HG03354 (cell line): ENCODE results near the gene MYORG.
"Not testable (repeated sequence)": the region's sequence is repeated elsewhere in the genome, so short reads cannot be mapped to it uniquely, and the experiment has no call there.

Experiments used
- ATAC-seq: cut with Tn5 transposase; IDR thresholded peaks from one replicate; pipeline ENCODE4 v1.9.1; 2021; ENCODE audit warnings: mild to moderate bottlenecking; ENCODE audit not compliant: unreplicated experiment, poor library complexity, severe bottlenecking

MYORG gene

DNA sequence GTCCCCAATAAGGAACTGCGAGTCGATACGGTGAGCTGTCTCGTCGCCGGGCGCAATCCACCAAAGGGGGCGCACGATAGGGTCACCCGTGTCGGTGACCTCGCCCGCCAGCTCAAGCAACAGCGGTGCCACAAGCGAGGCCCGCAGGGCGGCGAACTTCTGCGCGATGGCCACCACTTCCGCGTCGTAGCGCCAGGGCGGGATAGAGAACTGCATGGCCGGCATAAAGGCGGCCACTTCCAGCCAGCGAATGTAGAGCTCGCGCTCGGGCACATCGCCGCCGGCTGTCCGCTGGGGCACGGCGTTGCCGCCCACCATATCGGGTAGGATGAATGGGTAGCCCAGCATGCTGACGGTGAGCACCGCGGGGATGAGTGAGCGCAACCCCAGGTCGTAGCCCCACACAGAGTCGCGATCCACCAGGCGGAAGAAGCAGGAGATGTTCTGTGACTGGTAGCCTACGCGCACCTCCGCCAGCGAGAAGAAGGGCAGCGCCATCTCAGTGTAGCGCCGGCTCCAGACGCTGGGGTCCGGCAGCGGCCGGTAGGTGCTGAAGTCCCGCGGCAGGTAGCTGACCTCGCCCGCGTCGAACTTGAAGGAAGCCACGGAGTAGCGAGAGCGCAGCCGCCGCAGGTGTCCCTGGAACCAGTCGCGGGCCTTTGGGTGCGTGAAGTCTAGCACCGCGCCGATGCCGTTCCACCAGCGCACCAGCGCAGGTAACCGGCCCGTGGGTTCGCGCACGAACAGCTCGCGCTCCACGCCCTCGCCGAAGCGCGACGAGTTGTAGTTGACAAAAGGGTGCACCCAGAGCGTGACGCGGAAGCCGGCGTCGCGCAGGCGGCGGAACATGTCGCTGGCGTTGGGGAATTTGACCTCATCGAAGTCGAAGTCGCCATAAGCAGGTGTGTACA, 5.5 kb downstream of the MYORG start:
- no peak for ATAC-seq

DNA sequence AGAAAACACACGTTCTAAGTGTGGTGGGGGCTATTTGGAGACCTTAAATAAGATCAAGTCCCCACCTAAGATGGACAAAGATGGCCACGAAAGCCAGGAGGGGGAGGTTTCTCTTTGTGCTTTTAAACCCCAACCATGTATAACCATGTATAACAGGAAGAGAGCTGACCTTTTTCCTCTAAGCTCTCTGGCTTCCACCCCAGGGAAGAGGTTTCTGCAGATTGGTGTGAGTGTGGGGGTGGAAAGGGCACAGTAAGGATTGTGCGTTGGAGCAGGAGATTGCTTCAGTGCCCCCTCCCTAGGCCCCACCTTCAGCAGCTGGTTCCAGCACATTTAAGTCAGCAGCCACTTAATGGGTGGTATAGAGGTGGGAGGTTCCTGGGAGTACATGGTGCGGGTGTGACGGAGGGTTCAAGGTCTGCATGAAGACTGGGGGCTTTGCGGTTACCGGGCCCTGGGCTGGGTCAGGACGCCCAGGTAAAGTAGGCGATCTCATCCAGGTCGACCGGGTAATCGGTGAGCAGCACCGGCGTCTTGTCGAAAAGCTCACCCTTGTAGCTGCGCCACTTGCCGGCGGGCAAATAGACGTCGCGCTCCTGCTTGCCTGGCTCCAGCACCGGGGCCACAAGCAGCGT, 6.2 kb downstream of the MYORG start:
- ATAC-seq = no peak

DNA sequence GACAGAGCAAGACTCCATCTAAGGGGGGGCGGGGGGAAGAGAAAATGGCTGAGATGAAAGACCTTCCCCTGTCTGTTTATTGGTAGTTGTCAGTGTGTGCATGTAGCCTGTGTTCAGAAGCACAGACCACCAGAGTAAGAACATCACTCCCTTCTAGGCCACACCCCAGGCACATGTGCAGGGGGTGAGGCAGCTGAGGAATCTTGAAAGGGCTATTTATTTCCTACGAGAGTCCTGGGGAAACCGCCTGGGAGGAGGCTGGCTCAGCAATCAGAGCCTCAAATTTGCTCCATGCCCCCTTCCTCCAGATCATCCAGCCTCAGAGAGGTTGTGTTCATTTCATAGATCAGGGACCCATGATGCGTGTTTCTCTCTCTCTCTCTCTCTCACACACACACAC, 7.1 kb downstream of the MYORG start:
- no peak for ATAC-seq

DNA sequence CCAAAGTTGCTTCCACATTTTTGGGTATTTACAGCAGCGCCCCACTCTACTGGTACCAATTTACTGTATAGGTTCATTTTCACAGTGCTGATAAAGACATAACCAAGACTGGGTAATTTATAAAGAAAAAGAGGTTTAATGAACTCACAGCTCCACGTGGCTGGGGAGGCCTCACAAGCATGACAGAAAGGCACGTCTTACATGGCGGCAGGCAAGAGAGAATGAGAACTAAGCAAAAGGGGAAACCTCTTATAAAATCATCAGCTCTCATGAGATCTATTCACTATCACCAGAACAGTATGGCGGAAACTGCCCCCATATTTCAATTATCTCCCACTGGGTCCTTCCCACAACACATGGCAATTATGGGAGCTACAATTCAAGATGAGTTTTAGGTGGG, 7.9 kb downstream of the MYORG start:
- ATAC-seq = not testable (repeated sequence)

DNA sequence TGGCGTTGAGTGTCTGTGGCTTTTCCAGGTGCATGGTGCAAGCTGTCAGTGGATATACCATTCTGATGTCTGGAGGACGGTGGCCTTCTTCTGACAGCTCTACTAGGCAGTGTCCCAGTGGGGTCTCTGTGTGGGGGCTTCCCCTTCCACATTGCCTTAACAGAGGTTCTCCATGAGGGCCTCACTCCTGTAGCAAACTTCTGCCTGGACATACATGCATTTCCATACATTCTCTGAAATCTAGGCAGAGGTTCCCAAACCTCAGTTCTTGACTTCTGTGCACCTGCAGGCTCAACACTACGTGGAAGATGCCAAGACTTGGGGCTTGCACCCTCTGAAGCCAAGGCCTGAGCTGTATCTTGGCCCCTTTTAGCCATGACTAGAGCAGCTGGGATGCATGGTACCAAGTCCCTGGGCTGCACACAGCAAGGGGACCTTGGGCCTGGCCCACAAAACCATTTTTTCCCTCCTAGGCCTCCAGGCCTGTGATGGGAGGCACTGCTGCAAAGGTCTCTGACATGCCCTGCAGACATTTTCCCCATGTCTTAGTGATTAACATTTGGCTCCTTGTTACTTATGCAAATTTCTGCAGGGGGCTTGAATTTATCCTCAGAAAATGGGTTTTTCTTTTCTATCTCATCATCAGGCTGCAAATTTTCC, 8.8 kb downstream of the MYORG start:
- not testable (repeated sequence) for ATAC-seq

DNA sequence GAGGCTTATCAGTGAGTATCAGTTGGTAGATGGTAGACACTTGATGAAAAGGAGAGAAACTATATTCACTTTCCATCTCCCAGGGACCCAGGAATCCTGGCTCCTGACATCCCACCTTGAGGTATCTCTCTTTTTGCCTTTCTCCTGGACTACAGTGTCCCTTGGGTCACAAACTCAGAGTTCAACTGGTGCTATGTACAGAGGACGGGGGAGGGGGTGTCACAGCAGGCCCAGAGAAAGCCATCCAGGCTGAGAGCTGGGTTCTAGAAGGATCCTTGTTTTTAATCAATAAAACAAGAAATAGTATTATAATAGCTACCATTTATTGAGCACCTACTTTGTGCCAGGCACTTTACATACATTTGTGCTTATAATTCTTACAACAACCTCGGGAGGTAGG, 10.3 kb downstream of the MYORG start:
- ATAC-seq = no peak

DNA sequence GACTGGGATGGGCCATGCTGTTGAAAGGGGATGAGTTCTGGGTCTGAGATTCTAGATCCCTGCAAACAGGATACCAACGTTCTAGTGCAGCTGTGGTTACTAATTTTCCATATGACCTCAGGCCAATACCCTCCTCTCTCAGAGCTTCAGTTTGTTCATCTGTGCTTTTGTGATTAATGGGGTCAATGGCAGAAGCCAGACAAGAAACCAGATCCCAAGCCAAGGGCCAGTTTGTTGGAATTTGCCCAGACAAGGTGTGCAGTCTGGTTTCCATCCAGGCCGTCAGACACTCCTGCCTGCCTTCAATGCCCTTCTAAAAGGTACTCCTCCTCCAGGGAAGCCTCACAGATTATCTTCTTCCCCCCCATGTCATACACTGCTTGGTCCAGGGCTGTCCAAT, 11.4 kb downstream of the MYORG start:
- ATAC-seq = no peak

DNA sequence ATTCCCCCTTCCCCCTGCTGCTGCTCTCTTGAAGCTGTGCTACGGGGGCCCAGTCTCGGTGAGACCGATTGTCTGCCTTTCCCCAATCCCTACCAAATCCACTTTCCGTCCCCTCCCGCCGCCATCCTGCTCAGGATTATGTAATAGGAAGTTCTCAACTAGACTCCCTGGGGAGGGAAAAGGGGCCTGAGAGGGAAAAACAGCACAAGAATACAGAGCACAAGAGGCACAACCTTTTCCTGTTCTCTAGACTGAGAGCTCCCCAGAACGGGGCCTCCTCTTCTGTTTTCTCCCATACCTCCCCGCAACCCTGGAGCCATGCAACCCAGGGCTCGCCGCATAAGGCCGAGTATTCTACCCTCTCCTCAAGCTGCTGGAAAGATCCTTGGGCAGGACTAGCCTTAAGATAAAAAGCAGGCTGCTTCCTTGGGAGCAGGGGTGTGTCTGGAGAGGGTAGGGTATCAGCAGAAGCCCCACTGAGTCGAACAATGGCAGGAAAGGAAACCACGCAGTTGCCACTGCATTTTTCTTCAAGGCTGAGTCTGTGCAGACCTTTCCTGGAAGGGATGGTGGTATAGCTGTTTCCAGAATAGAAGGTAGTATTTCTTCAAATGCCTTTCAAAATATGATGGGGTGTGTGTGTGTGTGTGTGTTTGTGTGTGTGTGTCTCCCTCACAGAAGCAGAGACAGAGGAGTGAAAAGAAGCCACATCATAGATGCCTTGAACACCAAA, 12.9 kb downstream of the MYORG start:
- ATAC-seq = no peak

DNA sequence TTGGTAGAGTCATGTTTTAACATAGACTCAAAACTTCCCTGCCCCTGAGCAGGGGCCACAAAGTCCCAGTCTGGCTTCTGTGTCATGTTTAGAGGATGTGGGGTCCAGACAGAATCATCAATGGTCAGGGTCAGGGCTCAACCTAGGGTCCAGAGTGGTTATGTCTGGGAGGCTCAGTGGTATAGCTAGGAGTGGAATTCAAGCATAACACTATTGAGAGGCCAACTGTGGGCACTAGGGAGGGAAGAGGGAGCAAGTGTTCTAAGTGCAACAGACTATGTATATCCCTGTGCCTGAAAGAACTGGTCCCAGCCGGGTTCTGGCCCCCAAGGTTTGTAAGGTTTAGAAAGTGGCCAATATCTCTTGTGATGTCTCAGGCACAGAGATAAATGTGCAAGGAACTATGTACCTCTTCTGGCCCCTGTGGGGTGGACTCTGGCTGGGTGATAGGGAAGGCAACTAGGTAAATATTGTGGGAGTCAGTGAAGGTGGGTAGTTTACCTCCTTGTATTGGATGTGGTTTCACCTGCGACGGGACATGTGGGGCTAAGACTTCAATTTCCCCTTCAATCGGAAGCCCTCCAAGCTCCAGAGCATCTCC, 14.0 kb downstream of the MYORG start:
- no peak for ATAC-seq

DNA sequence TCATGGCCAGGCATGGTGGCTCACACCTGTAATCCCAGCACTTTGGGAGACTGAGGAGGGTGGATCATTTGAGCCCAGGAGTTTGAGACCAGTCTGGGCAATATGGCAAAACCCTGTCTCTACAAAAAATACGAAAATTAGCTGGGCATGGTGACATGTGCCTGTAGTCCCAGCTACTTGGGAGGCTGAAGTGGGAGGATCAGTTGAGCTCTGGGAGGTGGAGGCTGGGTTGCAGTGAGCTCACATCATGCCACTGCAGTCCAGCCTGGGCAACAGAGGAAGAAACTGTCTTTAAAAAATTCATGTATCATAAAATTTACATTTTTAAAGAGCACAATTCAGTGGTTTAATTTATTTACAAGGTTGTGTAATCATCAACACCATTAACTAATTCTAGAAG, 23.7 kb downstream of the MYORG start:
- ATAC-seq = not testable (repeated sequence)

DNA sequence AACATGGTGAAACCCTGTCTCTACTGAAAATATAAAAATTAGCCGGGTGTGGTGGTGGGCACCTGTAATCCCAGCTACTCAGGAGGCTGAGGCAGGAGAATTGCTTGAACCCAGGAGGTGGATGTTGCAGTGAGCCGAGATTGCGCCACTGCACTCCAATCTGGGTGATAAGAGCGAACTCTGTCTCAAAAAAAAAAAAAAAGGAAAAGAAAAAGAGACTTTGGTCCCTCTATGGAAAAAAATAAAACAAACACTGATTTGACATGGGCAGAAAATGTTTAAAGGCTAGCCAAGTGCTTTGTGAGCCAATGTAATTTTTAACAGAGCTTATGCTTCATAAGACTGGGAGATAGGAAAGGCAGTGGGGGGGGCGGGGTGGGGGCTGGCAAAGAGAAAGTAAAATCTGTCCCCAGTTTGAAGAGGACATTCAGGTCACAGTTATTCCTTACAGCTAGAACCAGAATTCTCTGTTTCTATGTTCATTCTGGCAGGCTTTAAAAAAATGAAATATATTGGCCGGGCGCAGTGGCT, 24.5 kb downstream of the MYORG start:
- ATAC-seq = not testable (repeated sequence)

DNA sequence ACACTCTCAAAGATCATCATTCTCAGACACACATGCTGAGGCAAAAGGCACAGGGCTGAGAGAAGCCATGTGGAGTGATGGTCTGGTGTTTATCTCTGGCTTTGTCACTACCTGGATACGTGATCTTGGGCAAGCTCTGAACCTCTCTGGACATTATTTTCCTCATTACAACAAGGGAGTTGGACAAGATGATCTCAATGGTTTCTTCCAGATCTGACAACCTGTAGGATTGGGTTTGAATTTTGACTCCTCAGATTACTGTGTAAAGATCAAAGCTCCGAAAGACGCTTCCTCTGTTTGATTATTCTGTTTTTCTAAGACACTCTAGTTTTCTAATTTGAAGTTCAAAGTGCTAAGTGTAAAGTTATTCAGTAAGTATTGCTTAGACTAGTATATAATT, 27.4 kb downstream of the MYORG start:
- no peak for ATAC-seq

DNA sequence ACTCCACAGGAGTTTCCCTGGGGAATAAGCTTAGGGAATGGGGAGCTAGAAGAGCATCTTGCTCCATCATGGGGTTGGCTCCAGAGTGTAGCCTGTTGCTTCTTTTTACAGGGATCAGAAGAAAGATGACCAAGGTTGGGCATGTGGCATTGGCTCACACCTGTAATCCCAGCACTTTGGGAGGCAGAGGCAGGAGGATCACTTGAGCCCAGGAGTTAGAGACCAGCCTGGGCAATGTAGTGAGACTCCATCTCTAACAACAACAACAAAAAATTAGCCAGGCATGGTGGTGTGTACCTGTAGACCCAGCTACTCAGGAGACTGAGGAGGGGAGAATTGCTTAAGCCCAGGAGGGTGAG, 28.9 kb downstream of the MYORG start:
- ATAC-seq = no peak

DNA sequence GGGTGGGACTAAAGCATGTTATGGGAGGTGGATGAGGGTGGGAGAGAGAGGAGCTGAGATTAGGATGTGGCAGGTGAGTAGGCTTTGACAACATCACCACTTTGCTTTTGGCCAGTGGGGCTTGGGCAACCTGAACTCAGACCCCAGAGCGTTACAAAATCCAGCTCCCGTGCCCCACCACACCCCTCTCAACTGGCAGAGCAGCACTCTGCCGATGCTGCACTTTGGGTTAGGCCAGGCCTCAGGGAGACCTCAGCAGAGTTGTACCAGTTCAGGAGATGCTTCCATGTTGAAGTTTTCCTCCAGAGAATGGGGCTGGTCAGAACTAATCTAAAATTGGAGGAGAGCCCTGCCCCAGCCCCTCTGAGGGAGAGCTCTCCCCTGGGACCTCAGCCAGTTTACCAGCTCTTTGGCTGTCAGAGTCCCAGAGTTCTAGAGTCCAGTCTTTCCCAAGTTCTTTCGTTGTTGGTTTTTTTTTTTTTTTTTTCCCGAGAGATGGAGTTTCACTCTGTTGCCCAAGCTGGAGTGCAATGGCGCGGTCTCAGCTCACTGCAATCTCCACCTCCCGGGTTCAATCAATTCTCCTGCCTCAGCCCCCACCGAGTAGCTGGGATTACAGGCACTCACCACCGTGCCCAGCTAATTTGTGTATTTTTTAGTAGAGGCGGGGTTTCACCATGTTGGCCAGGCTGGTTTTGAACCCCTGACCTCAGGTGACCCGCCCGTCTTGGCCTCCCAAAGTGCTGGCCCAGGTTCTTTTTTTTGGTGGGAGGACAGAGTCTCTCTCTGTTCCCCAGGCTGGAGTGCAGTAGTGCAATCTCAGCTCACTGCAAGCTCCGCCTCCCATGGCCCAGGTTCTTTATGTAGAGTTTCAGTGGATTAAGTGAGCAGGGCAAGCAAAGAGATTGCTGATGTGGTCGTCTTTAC, 29.6 kb downstream of the MYORG start:
- ATAC-seq = no peak

DNA sequence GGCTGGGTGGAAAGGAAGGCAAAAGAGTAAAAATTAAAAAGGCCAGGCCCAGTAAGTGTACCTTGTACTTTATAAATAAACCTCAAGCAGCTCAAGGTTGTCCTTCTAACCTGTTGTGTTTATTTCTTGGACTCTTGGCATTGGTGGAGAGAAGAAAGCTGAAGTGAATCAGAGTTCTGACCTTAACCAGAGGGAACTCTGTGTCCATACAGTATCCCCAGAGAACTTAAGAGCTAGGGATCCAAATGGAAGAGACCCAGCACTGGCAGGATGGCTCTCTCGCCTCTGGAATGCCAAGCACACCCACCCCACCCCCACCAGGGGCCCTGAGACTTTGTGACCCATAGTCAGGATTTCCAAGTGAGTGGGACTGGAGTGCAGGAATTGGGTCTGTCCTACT, 33.1 kb downstream of the MYORG start:
- ATAC-seq = no peak

DNA sequence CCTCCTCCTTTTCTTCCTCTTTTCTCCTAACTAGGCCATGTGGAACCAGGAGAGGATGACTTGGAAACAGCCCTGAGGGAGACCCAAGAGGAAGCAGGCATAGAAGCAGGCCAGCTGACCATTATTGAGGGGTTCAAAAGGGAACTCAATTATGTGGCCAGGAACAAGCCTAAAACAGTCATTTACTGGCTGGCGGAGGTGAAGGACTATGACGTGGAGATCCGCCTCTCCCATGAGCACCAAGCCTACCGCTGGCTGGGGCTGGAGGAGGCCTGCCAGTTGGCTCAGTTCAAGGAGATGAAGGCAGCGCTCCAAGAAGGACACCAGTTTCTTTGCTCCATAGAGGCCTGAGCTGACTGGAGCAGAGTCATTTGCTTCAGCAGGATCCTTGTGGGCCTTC, 33.6 kb downstream of the MYORG start:
- no peak for ATAC-seq

DNA sequence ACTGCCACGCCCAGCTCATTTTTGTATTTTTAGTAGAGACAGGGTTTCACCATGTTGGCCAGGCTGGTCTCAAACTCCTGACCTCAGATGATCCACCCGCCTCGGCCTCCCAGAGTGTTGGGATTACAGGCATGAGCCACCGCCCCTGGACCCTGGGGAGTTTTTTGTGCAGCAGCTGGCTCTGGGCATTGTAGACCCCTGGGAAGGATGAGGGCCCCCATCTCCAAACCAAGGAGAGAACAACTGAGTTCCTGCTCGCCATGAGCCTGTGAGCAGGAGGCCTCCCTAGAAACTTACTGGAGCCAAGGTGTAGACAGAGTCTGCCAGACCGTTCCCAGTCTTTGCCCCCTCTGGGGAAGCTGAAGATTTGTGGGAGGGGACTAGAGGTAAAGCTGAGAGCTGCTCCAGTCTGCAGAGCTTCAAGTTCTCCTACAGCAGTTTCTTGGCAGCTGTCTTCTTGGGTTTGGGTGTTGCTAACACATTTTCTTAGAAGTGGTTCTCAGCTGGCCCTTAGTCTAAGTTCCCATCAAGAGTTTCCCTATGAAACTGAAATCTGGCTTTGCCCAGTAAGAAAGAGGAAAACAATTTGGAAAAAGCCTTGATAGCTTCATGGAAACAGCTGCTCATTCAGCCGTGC, 34.9 kb downstream of the MYORG start:
- no peak for ATAC-seq
